Measurements from ENCODE around the gene TRPM1.

TRPM1 gene

DNA sequence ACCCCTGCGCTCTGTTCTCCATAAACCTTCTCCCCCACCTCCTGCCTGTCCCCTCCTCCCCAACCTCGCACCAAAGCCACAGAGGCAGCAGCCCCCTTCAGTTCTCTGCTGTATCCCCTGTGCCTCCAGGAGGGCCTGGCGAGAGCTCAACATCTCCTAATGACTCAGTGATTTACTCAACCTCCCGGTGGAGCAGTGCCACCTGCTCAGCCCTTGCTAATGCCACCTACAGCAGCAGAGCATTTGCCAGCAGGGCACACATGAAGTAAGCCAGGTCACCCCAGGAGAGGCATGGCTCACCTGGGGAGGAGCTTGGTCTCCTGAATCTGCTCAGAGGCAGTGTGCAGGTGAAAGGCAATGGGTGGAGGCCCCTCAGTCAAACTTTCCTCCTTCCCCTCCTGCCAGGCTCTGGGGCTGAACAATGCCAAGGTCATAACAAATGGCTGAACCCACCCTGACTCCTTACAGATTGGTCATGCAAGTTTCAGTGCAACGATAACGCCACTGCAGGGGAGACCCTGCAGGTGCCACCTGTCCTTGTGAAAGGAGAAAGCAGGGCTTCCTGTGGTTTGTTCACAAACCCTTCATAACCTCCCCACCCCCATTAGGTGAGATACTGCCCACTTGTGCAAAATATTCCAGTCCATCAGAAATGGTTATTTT is 19.8 kb downstream of the TRPM1 start:
- no peak for DNase-seq

DNA sequence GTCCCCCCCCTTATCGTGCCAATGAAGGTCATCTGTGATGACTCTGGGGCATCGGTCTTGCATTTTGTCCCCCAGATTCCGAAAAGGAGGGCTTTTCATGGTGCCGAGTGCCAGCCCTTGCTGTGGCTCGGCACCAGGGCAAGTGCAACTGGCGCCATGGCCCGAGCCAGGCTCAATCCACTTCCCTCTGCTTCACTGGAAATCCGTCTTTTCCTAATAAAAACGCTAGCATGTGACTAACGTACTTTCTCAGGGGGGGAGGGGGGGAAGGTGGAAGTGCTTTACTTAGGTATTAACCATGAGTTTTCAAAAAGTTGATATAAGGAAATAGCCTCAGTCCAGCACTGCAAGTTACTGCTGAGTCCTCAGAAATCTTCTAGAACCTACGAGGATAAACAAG is 20.5 kb downstream of the TRPM1 start:
- no peak for DNase-seq

DNA sequence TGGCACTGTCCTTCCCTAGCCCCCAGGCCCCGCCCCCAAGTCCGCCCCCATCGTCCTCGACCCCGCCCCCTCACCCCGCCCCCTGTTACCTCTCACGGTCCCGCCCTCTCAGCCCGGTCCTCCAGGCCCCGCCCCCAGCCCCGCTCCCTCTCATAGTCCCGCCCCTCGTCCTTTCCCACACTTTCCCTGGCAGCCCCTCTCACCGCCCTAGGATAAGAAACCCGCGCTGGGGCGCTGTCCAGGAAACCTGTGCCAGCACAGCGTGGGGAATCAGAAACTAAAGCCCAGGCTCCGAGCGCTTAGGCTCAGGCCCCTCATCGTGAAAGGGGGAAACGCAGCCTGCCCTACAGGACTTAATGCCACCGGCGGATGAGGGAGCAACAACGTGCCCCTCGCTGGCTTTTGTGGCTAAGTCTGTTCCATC is 20.9 kb downstream of the TRPM1 start:
- no peak for DNase-seq

DNA sequence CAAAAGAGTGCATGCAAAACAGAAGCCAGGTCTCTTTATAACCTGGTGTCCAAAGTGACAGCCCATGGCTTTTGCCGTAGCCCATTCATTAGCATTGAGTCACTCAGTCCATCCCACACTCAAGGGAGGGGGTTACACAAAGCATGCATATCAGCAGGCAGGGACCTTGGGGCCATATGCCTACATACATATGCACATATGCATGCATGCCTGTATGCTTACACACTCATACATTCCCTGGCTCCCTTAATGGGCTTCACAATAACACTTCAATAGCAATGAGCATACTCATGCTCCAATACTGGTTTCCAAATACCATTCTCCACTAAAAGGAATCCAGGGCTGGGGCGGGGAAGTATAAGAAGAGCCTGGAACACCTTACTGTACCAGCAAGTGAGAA is 22.0 kb downstream of the TRPM1 start:
- DNase-seq = no peak

DNA sequence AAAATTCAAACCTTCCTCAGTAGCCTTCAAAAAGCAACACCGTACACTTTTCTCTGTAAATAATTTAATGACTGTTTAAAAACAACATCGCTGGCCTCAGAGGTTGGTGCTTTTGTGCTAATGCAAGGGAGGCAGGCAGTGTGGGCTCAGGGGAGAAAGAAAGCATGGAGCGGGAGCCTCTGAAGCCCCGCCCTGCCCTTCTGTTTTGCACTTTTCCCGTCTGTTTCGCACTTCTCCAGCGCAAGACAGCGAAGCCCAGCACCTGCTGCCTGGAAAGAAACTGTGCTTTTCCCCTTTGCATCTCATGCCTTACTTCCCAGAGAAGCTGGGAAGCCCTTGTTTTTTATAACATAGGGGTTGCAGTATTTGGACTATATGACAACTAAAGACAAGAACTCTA is 23.1 kb downstream of the TRPM1 start:
- DNase-seq = no peak

DNA sequence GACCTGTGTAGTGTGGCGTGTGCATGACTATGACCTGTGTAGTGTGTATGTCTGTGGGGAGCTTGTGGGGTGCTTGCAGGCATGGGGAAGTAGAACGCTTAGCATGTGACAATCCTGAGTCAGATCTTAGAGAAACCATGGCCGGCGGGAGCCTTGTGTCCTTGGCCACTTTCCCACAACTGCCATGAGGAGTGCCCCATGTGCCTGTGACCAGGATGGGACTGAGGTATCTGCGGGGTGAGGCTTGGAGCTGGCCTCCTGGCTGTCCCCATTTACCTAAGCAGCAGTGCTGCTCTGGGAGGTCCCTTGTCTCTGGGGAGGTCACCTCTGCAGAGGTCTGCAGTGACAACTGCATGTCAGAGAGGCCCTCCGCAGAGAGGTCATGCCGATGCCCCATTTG is 23.6 kb downstream of the TRPM1 start:
- DNase-seq = no peak

DNA sequence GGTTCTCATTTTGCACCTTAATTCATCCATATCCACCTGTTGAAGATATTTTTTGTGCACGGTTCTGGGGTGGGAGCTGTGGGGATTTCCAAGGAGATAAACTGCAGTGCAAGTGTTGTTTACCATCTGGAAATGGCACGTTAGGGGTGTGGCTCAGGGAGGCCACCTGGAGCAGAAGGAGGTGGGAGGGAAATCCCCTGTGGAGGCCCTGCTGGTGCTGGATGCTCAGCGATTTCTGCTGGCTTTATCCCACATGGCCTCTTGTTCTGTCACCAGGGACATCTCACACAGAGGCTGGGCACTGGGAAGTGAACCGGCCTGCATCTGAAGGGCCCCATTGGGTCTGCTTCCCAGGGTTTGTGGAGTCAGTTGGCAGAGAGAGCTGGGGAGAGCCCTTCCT is 24.3 kb downstream of the TRPM1 start:
- DNase-seq = peak; percentile 3

DNA sequence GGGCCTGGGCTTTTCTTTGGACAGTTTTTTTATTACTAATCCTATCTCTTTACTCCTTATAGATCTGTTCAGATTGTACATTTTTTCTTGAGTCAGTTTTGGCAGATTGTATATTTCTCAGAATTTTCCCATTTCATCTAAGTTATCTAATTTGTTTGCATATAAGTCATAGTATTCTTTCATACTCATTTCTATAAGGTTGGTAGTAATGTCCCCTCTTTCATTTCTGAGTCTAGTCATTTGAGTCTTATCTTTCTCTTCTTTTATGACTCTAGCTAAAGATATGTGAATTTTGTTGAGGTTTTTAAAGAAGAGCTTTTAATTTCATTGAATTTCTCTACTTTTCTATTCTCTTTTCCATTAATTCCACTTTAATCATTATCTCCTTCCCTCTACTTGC is 27.2 kb downstream of the TRPM1 start:
- no peak for DNase-seq

DNA sequence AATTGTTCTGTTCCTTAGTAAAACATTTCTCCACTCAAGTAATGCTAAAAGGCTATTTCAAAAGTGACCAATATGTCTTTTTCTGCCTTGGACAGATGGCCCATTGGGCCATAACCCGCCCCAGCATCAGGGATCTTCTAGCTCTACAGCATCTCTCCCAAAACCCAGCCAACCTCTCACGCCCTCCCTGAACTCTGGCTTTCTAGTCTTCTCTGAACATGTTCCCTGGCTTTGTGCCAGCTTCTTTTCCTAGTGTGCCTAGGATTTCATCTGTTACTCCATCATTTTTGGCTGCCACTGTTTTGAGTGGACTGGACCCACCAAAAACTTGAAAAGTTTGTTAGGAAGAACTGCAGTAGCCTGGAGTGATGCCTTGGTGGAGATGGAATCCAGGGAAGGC is 30.7 kb downstream of the TRPM1 start:
- no peak for DNase-seq

DNA sequence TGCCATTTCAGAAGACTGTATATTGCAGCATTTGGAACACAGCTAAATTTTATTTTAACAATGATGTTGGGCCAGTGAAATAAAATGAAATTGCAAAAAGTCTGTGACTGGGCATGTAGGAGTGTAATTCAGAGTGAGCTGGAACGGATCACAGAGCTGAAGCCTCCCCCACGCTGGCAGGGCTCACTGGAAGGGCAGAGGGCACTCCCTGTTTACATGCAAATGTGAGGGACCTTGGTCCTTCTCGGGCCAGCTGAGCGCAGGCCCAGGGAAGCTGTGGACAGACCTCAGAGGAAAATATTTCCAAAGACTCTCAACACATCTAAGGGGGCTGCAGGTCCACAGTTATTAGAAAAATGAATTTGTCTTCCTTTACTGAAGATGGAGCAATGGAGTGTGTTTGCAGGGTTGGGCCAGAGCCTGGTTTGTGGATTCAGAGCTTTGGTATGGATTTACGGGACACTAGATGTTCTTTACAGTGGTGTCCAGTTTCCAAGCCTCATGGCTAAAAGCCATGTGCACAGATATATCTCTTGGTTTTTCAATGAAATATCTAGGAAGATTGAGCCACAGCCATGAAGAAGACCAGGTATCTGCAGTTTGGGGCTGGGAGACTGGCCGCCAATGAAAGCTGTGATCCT is 32.0 kb downstream of the TRPM1 start:
- no peak for DNase-seq

DNA sequence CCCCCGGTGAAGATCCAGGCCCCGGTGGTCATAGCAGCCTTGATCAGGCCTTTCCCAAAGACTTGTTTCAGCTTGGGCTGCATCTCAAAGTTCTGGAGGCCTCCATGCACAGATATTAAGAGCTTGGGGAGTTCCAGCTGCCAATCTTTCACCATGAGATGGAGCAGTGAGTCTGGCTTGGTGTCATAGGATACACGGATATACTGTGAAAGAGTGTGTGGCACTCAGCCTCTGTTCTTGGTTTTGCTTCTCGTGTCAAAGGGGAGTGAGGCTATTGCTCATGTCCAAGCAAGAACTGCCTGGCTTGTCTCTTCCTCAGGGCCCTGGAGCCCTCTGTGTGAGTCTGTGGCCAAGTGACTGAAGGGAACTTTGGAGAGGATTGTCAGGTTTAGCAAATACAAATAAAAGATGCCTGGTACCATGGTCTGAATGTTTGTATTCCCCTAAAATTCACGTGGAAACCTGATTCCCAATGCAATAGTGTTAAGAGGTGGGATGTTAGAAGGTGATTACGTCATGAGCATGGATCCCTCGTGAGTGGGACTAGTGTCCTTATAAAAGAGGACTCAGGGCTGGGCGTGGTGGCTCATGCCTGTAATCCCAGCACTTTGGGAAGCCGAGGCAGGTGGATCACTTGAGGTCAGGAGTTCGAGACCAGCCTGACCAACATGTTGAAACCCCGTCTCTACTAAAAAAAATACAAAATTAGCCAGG is 33.5 kb downstream of the TRPM1 start:
- DNase-seq = no peak

DNA sequence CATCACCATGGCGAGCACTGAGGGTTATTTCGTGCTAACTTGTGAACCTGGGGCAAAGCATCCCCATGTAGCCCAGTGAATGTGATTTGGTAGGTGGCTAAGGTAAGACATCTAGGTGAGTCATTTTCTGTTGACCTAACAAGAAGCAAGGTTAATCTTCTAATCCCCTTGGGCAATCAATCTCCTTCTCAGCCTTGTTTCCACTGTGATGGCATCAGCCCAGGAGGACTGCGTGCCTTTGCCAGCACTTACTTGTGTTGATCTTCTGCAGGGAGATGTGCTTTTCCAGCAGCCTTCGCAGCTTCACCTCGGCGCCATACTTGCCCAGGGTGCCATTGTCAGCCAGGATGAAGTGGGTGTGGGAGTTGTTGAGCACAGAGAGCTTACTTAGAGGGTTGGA is 35.7 kb downstream of the TRPM1 start:
- DNase-seq = no peak

DNA sequence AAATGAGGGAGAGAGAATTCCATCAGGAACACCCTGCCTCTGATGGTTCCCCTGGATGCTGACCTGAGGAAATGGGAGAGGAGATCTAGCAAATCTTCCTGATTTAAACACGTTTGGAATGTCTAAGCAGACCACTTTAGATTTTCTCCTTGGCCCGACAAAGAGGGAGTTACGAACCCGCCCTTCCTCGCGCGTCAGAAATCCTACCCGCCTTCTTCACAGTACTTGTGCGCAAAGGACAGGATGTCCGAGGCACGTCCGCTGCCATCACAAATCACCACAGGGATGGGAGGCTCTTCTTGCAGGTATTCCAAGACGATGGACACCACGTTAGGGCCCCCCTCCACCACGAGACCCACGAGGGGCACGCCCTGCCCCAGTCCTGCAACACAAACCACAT is 38.6 kb downstream of the TRPM1 start:
- no peak for DNase-seq

DNA sequence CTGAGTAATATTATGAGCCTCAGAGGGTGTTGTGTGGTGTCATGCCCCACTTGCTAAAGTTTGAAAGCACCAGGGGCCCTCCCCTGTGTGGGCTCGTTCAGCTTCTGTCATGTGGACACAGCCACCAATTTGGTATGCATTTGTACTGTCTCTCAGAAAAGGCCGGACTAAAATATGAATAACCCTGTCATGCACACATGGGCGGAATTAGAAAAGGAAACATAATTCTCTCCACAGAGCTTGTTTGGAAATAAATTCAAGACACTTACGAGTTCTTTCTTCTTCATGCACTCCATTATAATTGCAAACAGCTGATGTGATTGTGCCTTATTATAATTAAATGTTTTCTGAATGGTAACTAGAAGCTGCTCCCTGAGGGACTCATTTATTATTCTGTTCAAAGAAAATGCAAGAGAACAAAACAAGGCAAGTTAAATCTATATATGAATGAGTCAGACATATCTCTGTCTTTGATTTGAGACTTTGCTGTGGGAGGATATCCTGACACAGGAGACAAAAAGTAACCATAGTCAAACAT is 39.1 kb downstream of the TRPM1 start:
- DNase-seq = no peak

DNA sequence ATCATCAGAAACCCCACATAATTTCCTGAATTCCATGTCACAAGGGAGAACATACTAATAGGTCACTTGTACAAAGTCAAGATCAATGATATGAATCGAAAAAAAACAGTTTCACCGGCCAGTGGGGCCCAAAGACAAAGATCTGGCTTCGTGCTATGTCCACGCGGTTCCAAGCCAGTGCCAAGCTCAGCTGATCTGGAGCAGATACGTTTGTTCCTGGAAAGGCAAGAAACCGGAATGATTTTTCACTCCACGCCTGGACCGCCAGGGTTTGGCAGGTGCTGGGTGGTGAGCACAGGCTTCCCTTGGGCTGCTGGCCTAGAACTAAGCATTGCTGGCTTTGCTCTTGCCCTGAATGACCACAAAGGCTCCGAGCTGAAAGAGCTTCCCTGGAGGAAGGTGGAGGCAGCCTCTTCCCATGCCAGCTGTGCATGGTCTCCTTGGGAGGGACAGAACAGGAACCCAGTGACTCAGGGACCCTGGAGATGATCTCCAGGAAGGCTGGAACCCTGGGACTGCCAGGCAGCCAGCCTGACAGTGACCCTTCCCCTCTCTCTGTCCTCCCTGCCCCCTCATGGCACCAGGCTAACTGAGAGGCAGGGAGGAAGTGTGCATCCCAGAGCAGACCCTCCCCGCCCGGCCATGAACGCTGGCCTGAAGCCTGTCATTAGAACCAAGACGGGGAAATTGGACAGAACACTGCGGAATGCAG is 40.9 kb downstream of the TRPM1 start:
- no peak for DNase-seq

DNA sequence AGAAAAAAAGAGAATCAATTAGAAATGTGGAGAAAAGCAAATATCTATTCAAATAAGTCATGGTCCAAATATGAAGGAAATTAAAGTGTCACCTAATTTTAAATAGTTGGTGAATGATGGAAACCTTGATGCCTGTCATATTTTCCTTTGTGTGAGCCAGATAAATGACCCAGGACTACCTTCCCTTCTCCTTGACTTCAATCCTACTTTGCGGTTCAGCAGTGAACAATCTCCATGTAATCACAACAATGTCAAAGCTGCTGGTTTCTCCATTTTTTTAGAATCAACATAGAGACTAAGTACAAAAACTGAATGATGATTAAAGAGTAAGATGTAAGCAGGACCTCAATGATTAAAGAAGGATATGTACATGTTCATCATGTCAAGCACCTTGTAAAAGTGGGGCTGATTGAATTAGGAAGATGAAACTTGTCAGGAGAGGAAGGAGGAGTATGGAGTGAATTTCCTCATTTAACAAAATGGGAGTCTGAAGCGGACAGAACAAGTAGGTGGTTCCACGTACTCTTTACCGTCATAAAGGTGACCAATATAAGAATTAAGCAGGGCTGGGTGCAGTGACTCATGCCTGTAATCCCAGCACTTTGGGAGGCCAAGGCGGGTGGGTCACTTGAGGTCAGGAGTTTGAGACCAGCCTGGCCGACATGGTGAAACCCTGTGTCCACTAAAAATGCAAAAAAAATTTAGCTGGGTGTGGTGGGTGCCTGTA is 43.1 kb downstream of the TRPM1 start:
- no peak for DNase-seq

DNA sequence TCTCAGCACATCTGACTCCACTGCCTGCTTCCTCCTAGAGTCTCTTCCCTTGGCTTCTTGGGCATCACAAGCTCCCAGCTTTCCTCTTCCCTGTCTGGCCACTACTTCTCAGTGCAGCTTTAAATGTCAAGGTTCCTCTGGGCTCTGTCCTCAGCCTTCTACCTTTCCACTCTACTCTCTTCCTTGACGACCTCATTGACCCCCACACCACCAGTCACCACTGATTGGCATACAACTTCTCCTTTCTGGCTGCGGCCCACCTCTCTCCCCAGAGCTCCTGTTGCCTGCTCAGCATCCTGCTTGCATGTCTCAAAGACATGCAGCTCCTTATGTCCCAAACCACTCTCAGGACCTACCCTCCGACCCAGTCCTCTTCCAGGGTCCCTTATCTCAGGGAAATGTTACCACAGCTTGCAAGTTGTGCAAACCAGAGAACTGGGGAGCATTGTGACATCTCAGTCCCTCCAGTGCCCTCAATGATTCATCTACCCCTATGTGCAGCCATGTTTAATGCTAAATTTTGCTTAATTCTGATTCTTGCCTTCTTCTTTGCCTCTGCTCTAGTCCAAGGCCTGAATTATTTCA is 49.9 kb downstream of the TRPM1 start:
- no peak for DNase-seq

DNA sequence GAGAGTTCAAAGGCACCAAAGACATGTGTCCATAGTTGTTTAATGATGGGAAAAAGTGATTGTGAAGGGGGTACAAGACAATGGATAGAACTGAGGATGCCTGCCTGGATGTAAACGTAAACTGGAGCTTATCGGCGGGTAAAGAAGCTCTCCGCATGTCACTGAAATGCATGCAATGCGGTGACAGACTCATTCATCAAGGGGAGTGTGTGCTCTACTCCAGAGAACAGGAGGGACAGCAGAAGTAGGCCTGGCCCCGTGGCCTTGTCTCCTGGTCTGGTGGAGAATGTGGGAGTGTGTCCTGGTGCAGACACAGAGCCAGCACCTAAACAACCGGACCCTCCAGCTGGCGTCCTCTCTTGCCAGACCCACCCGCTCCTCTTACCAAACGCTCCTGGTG is 50.6 kb downstream of the TRPM1 start:
- DNase-seq = no peak

DNA sequence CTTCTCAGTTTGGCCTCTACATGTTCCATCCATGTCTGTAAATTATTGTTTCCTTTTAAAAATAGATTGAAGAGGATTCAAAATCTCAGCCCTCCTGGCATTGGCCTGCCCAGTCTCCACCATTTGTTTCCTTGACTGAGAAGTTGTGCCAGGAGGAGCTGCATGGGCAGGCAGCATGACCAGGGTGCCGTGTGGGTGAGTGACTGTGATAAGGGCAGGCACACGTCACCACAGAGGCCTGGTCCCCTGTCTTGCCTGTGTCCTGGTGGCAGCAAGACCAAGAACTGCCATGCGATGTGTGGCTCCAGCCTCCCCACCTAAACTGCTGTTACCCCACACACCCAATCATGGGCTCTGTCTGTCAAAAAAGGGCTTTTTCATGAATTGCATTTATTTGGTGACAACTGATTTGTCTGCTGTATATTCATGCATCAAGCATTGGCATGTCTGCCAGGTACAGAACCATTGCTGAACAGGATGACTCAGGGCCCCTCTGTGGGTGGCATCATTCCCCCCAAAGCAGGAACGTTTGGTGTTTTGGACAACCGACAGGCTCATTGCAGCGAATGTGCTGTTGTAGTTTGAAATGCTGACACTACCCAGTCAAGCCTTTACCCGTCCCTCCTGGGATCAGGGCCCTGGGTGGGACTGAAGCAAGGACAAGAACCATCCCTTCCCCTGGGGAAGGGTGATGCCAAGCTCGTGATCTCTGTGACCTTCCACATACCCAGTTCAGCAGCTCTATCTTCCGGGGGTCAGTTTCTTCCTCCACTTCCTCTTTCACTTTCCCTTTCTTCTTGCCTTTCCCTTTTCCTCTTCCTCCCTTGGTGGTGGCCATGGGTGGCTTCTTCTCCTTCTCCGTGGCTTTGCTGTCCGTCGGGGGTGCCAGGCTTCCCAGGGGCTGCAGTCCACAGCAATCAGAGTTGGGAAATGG is 51.6 kb downstream of the TRPM1 start:
- no peak for DNase-seq

DNA sequence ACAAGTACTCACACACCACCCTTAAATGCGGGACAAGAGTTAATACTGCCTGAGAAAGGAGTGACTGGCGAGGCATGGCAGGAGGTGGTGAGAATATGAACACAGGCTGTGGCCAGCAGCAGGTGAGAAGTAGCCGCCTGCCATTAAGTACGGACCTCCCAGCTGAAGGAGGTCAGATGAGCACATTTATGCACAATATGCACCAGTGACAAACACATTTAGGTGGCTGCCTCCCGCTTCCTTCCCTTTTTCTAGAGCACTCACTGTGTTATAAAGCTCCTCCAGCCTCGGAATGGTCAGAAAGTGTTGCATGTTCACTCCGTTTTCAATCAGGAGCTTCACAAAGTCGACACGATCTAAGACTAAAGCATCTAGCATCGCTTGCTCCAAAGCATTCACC is 52.4 kb downstream of the TRPM1 start:
- DNase-seq = no peak

DNA sequence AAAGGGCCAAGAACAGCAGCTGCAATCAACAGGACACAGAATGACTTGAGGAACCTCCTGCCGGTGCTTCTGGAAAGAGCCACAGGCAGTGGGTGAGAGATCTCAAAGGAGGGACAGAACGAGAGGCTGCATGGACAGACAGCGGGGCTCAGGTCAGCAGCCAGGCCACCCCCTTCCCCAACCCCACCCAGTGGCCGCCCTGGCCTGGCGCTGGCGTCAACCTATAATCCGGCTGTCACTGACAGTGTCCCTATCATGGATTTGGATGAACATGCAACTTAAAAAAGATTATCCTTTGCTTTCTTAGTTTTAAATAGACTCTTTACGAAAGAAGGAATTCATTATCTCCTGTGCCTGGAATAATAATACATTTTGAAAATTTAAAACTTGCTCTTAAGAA is 54.1 kb downstream of the TRPM1 start:
- DNase-seq = no peak

Data from NCI-H526 treated with DMSO at 0.1 percent for 48 hours (cell line).